ENCODE results near the gene BACH2. TPM values are rescaled to one million over a fixed set of nuclear protein-coding genes. Genes with fewer than 3 reads are reported as not detected.
A peak's percentile ranks its signal among the peaks of the same experiment; 100 is the strongest.

Gene BACH2
- total RNA-seq, 6 donors from 2014 or later: 3.1 to 6.8 (median 5.3) TPM

DNA sequence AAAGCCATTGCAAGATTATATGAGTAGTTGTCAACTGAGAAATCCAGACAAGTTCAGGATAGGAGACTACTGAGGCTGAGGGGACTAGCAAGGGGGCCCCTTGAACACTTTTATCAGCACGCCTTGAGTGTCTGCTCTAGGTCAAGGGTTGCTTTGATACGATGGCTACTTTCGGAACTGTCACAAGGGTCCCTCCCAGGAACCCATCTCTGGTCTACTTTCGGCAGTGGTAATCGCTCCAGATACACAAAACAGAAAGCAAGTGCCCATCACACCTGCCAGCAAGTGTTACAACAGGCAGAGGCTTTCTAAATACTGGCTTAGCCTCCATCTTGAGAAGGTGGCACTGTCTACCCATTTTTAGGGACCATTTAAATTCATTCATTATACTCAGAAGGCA, 341.3 kb downstream of the BACH2 start:
- Histone ChIP-seq H3K9me3 (no peaks in the 10 kb centered on the region), H3K36me3 (peaks cover 0 to 10% (median 4%) of the 10 kb centered on the region in 4 donors), H3K4me1 (peaks cover 0 to 4% (median 0%) of the 10 kb centered on the region in 4 donors), H3K4me3 (no peak overlapping the region), H3K27me3 (no peaks in the 10 kb centered on the region), H3K27ac (no peak overlapping the region)
- ATAC-seq (ENCODE audit: low FRiP score in 2 of 2): no peak
- TF ChIP-seq EP300 (IDR thresholded peaks at IDR 0.05): no peak
- no peak for TF ChIP-seq POLR2AphosphoS5 (IDR thresholded peaks at IDR 0.05)
- TF ChIP-seq, protein P1, sequence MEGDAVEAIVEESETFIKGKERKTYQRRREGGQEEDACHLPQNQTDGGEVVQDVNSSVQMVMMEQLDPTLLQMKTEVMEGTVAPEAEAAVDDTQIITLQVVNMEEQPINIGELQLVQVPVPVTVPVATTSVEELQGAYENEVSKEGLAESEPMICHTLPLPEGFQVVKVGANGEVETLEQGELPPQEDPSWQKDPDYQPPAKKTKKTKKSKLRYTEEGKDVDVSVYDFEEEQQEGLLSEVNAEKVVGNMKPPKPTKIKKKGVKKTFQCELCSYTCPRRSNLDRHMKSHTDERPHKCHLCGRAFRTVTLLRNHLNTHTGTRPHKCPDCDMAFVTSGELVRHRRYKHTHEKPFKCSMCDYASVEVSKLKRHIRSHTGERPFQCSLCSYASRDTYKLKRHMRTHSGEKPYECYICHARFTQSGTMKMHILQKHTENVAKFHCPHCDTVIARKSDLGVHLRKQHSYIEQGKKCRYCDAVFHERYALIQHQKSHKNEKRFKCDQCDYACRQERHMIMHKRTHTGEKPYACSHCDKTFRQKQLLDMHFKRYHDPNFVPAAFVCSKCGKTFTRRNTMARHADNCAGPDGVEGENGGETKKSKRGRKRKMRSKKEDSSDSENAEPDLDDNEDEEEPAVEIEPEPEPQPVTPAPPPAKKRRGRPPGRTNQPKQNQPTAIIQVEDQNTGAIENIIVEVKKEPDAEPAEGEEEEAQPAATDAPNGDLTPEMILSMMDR (IDR thresholded peaks at IDR 0.05): no peak
- no peak for TF ChIP-seq POLR2A (IDR thresholded peaks at IDR 0.05)
- no peak for DNase-seq
- WGBS, 2 donors: 80 to 82% methylated on average over 5 of the region's 5 CpGs

DNA sequence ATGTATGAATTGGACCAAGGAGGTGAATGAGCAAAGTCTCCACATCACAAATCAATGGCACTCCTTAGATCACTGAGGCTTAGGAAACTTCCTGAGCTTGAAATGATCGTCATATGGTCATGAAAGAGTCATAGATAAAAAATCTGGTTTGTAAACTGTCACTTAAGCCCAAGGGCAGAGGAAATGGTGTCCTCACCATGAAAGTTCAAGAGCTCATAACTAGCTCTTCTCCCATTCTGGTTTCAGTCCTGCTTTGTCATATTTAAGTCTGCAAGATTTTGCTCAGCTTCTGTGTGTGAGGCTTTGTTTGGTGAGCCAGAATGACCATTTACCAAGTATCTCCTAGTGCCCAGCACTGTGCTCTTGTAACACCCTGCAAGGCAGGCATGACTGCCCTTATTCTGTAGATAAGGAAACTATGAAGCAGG, 341.9 kb downstream of the BACH2 start:
- H3K36me3 ChIP-seq: peaks cover 0 to 14% (median 4%) of the 10 kb centered on the region in 4 donors
- 54 to 58% methylated on average over 1 of the region's 1 CpG for WGBS, 2 donors

DNA sequence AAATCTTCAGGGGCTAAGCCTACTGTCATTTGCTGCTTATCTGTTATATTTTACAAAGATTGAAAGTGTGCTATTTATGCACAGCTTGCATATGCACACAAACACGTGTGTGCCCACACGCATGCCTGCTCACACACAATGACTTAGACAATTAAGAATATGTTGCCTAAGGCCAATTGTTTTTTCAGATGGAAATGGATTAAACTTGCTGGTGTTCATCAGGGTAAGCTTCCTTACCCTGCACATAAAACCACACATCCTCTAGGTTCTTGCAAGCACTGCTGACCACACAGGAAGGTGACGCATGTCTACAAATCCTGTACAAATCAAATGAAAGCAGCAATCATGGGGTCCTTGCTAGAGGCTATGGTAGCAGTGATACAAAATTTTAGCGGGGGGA, 344.0 kb downstream of the BACH2 start:
- no peaks in the 10 kb centered on the region for H3K9me3 ChIP-seq
- peak in 1 of 2 donors; percentile 44 for DNase-seq
- TF ChIP-seq POLR2AphosphoS5 (IDR thresholded peaks at IDR 0.05) (no peak), POLR2A (IDR thresholded peaks at IDR 0.05) (no peak), EP300 (IDR thresholded peaks at IDR 0.05) (no peak)
- TF ChIP-seq, protein P1 (IDR thresholded peaks at IDR 0.05): no peak
- H3K4me3 ChIP-seq: no peak overlapping the region
- peaks cover 0 to 4% (median 0%) of the 10 kb centered on the region in 4 donors for H3K4me1 ChIP-seq
- 46 to 63% methylated on average over 4 of the region's 4 CpGs for WGBS, 2 donors
- no peaks in the 10 kb centered on the region for H3K27me3 ChIP-seq
- peaks cover 0 to 19% (median 4%) of the 10 kb centered on the region in 4 donors for H3K36me3 ChIP-seq
- no peak overlapping the region for H3K27ac ChIP-seq
- no peak for ATAC-seq (ENCODE audit: low FRiP score in 2 of 2)

More for the DNA sequence above, 341.9 kb downstream of the BACH2 start:
- DNase-seq: no peak
- ATAC-seq (ENCODE audit: low FRiP score in 2 of 2): no peak
- no peak overlapping the region for H3K4me3 ChIP-seq
- H3K9me3 ChIP-seq: no peaks in the 10 kb centered on the region
- no peak for TF ChIP-seq POLR2A (IDR thresholded peaks at IDR 0.05)
- TF ChIP-seq POLR2AphosphoS5 (IDR thresholded peaks at IDR 0.05): no peak
- TF ChIP-seq EP300 (IDR thresholded peaks at IDR 0.05): no peak
- H3K4me1 ChIP-seq: peaks cover 0 to 4% (median 0%) of the 10 kb centered on the region in 4 donors
- no peak overlapping the region for H3K27ac ChIP-seq
- H3K27me3 ChIP-seq: no peaks in the 10 kb centered on the region

DNA sequence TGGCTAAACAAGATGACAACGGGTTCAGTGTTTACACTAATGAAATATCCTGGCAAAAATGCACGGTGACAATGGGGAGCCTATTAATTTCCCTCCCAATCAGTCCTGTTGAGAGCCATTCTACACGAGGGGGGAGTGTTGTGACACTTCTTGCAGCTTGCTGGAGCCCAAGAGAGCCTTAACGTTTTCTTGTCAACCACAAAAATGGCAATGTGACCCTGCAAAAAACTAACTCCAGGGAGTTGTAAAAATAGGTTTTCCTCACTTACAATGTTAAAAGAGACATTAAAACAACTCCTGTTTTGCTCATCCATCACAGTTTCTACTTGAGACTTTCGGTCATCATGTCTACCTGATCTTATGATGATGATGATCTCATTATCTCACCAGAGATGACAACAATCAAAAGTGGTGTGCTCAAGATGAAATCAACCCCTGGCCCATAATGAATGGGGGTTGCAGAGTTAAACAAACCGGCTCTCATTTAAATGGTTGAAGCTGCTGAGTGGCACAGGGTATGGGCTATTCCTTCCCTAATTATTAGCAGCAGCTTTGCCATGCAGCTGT, 344.5 kb downstream of the BACH2 start:
- H3K36me3 ChIP-seq: peaks cover 0 to 19% (median 4%) of the 10 kb centered on the region in 4 donors
- H3K4me3 ChIP-seq: no peak overlapping the region
- WGBS, 2 donors: 32 to 37% methylated on average over 6 of the region's 6 CpGs
- H3K4me1 ChIP-seq: peaks cover 0 to 4% (median 0%) of the 10 kb centered on the region in 4 donors
- ATAC-seq (ENCODE audit: low FRiP score in 2 of 2): no peak
- no peak overlapping the region for H3K27ac ChIP-seq
- DNase-seq: no peak
- no peak for TF ChIP-seq POLR2AphosphoS5 (IDR thresholded peaks at IDR 0.05)
- TF ChIP-seq, protein P1 (IDR thresholded peaks at IDR 0.05): no peak
- no peak for TF ChIP-seq EP300 (IDR thresholded peaks at IDR 0.05)
- TF ChIP-seq POLR2A (IDR thresholded peaks at IDR 0.05): no peak
- H3K27me3 ChIP-seq: no peaks in the 10 kb centered on the region
- H3K9me3 ChIP-seq: no peaks in the 10 kb centered on the region

GRCh38 chr6:89951574-89952104, 345.0 kb downstream of the BACH2 start:
- H3K4me3 ChIP-seq: no peak overlapping the region
- no peak for TF ChIP-seq EP300 (IDR thresholded peaks at IDR 0.05)
- TF ChIP-seq, protein P1 (IDR thresholded peaks at IDR 0.05): no peak
- TF ChIP-seq POLR2AphosphoS5 (IDR thresholded peaks at IDR 0.05): no peak
- no peak for TF ChIP-seq POLR2A (IDR thresholded peaks at IDR 0.05)
- peaks cover 0 to 19% (median 4%) of the 10 kb centered on the region in 4 donors for H3K36me3 ChIP-seq
- H3K4me1 ChIP-seq: peaks cover 0 to 4% (median 0%) of the 10 kb centered on the region in 4 donors
- H3K27ac ChIP-seq: no peak overlapping the region
- 65 to 71% methylated on average over 15 of the region's 15 CpGs for WGBS, 2 donors
- no peaks in the 10 kb centered on the region for H3K9me3 ChIP-seq
- H3K27me3 ChIP-seq: no peaks in the 10 kb centered on the region
- ATAC-seq (ENCODE audit: low FRiP score in 2 of 2) (peak in 1 of 2 donors; percentile 42), DNase-seq (peak in 1 of 2 donors; percentile 63)

All from upper lobe of left lung (tissue), 6 donors.